Cardiac muscle cell (in vitro differentiated cells and primary cell): ENCODE measurements around the gene TRIM66. TPM values are rescaled to one million over a fixed set of nuclear protein-coding genes. Genes with fewer than 3 reads are reported as not detected.
A peak's percentile ranks its signal among the peaks of the same experiment; 100 is the strongest.

Experiments
- DNase-seq, 2 donors: peaks; one replicate each; pipeline versions ENCODE4 v3.0.0 to v3.0.0-alpha.2; 2010 to 2017; ENCODE audit warnings: low read depth in 1 of 2, low spot score in 1 of 2
- H3K27ac ChIP-seq: fragments of 200-600 bp; sonication (generic); 2 replicates; pipeline ENCODE4 v1.5.1; 2016
- H3K27me3 ChIP-seq: fragments of 200-600 bp; sonication (generic); 2 replicates; pipeline ENCODE4 v1.6.0; 2016; ENCODE audit warnings: control low read depth
- H3K36me3 ChIP-seq: fragments of 200-600 bp; sonication (generic); 2 replicates; pipeline ENCODE4 v1.5.1; 2016; ENCODE audit warnings: control low read depth
- H3K4me1 ChIP-seq: fragments of 200-600 bp; sonication (generic); 2 replicates; pipeline ENCODE4 v1.8.1; 2017; ENCODE audit warnings: low read depth, mild to moderate bottlenecking, mixed run types
- H3K4me3 ChIP-seq: fragments of 200-600 bp; sonication (generic); 2 replicates; pipeline ENCODE4 v1.5.1; 2016; ENCODE audit warnings: mild to moderate bottlenecking
- H3K9me3 ChIP-seq: fragments of 200-600 bp; sonication (generic); 2 replicates; pipeline ENCODE4 v1.5.1; 2017; ENCODE audit warnings: low read depth, mild to moderate bottlenecking, control low read depth
- CTCF ChIP-seq: IDR thresholded peaks from 2 replicates; pipeline ENCODE4 v1.5.1; 2012; ENCODE audit warnings: low read depth, mild to moderate bottlenecking, low read length
- polyA plus RNA-seq: library from polyadenylated mRNA; unstranded; fragments of >200 nt; fragmentation: Nextera tagmentation; extraction: Ambion mirVana; gene quantifications from 2 replicates; pipeline ENCODE4 v1.2.1, GENCODE V29; 2016
- total RNA-seq: library from RNA; depleted of rRNA; stranded (reverse); fragments of >200 nt; gene quantifications from 2 replicates; pipeline ENCODE4 v1.2.3, GENCODE V29; 2016

The TRIM66 gene
- total and polyA plus RNA-seq, 2 experiments from 2014 or later: 3.9 to 10.9 TPM

DNA sequence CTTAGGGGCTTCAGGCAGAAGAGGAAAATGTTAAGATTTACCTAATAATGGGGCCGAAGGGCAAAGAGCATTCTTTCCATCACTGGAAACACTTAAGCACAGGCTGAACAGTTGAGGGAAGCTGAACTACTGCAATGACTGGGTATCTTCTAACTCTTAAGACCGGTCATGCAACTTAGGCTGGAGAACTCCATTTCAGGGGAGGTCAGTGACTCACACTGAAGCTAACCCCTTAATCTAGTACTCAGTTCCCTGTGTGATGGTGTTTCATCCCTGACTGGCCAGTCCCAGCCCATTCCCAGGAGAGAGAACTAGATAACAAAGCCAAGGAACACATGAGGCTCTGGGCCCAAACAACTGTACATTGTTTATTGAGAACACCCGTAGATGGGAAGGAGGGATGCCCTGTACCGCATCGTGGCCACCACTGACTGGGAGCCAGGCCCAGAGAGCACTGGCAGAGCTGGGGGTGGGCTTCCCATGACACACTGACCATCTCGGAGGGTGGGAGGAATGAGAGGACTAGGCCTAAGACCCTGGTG lies 10.6 kb upstream of the TRIM66 start:
- TF ChIP-seq CTCF: no peak
- no peak overlapping the region for H3K4me3 ChIP-seq
- peaks cover 1% of the 10 kb centered on the region for H3K4me1 ChIP-seq
- H3K27me3 ChIP-seq: no peaks in the 10 kb centered on the region
- H3K36me3 ChIP-seq: peaks cover 40% of the 10 kb centered on the region
- H3K27ac ChIP-seq: no peak overlapping the region
- peak in 1 of 2 donors; percentile 34 for DNase-seq
- H3K9me3 ChIP-seq: no peaks in the 10 kb centered on the region

- H3K4me1 ChIP-seq: peaks cover 5% of the 10 kb centered on the region
- no peak overlapping the region for H3K4me3 ChIP-seq
- no peak for DNase-seq
- TF ChIP-seq CTCF: no peak
- no peak overlapping the region for H3K27ac ChIP-seq
- no peaks in the 10 kb centered on the region for H3K27me3 ChIP-seq
- peaks cover 37% of the 10 kb centered on the region for H3K36me3 ChIP-seq
- no peaks in the 10 kb centered on the region for H3K9me3 ChIP-seq
Observed at GRCh38 chr11:8692417-8692816, 10.0 kb upstream of the TRIM66 start.

DNA sequence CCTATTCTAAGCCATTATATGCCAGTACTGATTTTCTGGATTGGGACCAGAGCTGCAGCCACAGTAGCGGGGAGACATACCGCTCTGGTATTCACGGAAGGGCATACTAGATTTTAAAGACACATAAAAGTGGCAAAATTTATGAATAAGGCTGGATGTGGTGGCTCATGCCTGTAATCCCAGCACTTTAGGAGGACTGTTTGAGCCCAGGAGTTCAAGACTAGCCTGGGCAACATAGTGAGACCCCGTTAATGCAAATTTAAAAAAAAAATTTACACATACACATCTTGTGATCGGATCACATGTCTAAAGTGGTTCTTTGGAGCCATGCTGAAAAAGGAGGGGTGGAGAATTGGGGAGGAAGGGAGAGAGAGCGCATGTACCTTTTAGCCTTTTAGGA lies 9.1 kb upstream of the TRIM66 start:
- H3K27me3 ChIP-seq: no peaks in the 10 kb centered on the region
- H3K27ac ChIP-seq: no peak overlapping the region
- DNase-seq: no peak
- no peaks in the 10 kb centered on the region for H3K9me3 ChIP-seq
- no peak overlapping the region for H3K4me3 ChIP-seq
- peaks cover 5% of the 10 kb centered on the region for H3K4me1 ChIP-seq
- peaks cover 32% of the 10 kb centered on the region for H3K36me3 ChIP-seq
- TF ChIP-seq CTCF: no peak

DNA sequence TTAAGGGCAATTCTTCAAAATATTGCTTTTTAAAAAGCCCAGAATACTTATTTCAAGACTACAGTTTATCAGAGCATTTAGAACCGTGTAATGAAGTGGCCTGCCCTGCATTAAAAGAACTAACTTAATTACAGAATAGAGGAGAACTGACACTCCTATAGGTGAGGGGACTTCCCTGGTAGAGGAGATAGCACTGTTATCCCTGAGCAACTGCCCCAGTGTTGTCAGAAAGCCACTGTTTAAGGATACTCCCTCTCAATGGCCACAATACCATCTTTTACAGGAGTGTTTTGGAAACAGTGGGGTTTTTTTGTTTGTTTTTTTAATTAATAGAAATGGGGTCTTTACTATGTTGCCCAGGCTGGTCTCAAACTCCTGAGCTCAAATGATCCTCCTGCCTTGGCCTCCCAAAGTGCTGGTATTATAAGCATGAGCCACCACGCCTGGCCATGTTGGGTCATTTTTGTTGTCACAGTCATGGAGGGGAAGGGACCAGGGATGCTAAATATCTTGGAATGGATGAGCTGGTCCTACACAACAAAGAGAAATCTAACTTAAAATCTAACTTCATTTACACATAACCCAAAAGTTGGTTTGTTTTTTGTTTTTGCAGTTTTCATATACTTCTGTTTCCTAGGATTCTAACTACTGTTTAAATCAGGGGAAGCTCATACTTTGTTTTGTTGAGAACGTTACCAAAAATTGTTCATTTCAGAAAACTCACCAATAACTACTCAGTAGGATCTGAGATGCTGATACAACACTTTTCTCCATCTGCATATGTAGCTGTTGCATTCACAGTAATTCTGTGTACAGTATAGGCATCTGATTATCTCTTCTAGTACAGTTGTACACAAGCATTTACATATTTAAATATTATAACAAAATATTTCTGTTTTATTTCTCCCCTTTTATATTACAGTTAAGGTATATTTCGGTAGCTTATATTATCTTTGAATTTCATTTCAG lies 8.2 kb upstream of the TRIM66 start:
- peaks cover 29% of the 10 kb centered on the region for H3K36me3 ChIP-seq
- no peak for DNase-seq
- H3K27ac ChIP-seq: no peak overlapping the region

DNA sequence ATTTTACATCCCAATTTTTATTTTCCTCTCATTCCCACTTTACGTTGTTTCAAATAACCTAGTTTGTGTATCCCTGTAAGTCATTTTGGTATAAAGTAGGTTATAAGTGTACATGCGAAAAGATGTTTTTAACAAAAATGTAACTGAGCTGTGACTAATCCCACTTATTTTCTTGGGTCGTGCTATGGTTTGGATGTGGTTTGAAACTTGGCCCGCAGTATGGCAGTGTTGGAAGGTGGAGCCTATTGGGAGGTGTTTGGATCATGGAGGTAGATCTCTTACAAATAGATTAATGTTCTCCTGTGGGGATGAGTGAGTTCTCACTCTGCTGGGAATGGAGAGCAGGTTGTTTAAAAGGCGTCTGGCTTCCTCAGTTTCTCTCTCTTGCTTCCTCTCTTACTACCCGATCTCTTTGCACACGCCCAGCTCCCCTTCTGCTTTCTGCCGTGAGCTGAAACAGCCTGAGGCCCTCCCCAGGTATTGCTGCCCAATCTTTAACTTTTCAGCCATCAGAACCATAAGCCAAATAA lies 7.3 kb upstream of the TRIM66 start:
- no peaks in the 10 kb centered on the region for H3K9me3 ChIP-seq
- peak overlapping the region; percentile 45 for H3K4me3 ChIP-seq
- TF ChIP-seq CTCF: no peak
- H3K4me1 ChIP-seq: peaks cover 5% of the 10 kb centered on the region
- H3K27ac ChIP-seq: no peak overlapping the region
- no peak for DNase-seq
- no peaks in the 10 kb centered on the region for H3K27me3 ChIP-seq
- H3K36me3 ChIP-seq: peaks cover 31% of the 10 kb centered on the region

More for the DNA sequence above, 8.2 kb upstream of the TRIM66 start:
- H3K27me3 ChIP-seq: no peaks in the 10 kb centered on the region
- peaks cover 5% of the 10 kb centered on the region for H3K4me1 ChIP-seq
- no peak for TF ChIP-seq CTCF
- no peak overlapping the region for H3K4me3 ChIP-seq
- H3K9me3 ChIP-seq: no peaks in the 10 kb centered on the region
